Ovary (tissue), 3 donors: ENCODE data around the gene NAA15.

Experiments used
- EP300 ChIP-seq: sonication (generic); formaldehyde crosslinking; IDR thresholded peaks from one replicate; pipeline ENCODE4 v1.6.1; 2017; ENCODE audit warnings: antibody characterized with exemption
- POLR2A ChIP-seq: fragments of 450-650 bp; IDR thresholded peaks from one replicate; pipeline ENCODE4 v1.6.1; 2017; ENCODE audit warnings: antibody characterized with exemption, mild to moderate bottlenecking, moderate library complexity
- TF ChIP-seq, protein P1 (sequence below), 3 donors: fragments of 450-650 bp in 2 of 3; fragments of 200-600 bp in 1 of 3; IDR thresholded peaks; one replicate each; pipeline versions ENCODE4 v1.5.1 to v1.8.0; 2016 to 2022; ENCODE audit warnings: antibody characterized with exemption in 3 of 3, mild to moderate bottlenecking in 1 of 3
- donor health status: DM: no; HTN: no; CAD: no.

DNA sequence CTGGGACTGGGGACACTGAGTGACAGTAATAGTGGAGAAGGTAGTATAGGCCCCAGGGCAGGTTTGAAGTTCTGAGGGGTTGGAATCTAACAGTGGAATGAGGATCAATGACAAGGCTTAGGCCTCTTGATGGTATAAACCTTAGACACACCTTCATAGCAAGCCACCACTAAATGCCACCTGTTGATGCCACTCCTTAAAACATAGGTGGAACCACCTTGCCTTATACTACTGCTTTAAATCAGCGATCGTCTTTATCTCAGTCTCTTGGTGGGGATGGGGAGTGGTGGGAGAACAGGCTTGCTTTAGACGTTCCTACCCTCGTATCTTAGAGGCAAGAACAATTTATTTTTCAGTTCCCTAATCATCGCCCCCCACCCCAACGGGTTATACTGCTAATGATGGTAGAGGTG lies 153.8 kb downstream of the NAA15 start:
- TF ChIP-seq, protein P1, sequence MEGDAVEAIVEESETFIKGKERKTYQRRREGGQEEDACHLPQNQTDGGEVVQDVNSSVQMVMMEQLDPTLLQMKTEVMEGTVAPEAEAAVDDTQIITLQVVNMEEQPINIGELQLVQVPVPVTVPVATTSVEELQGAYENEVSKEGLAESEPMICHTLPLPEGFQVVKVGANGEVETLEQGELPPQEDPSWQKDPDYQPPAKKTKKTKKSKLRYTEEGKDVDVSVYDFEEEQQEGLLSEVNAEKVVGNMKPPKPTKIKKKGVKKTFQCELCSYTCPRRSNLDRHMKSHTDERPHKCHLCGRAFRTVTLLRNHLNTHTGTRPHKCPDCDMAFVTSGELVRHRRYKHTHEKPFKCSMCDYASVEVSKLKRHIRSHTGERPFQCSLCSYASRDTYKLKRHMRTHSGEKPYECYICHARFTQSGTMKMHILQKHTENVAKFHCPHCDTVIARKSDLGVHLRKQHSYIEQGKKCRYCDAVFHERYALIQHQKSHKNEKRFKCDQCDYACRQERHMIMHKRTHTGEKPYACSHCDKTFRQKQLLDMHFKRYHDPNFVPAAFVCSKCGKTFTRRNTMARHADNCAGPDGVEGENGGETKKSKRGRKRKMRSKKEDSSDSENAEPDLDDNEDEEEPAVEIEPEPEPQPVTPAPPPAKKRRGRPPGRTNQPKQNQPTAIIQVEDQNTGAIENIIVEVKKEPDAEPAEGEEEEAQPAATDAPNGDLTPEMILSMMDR (IDR thresholded peaks at IDR 0.05) = no peak
- no peak for TF ChIP-seq POLR2A
- no peak for TF ChIP-seq EP300
